ENCODE data around the gene NPEPL1.

The NPEPL1 gene

GRCh38 chr20:58651559-58651945, 41.0 kb upstream of the NPEPL1 start:
- Histone ChIP-seq H3K9me3 (ENCODE audit: control insufficient read depth, low read length) (no peaks in the 10 kb centered on the region), H3K27ac (ENCODE audit: low read length, poor library complexity, severe bottlenecking) (peak overlapping the region; percentile 74), H3K4me1 (ENCODE audit: control insufficient read depth, insufficient read depth, low read depth, low read length) (peaks cover 8% of the 10 kb centered on the region), H2BK5ac (ENCODE audit: low read depth, low read length, poor library complexity, severe bottlenecking) (peak overlapping the region; percentile 14), H2BK120ac (ENCODE audit: low read depth, low read length) (peak overlapping the region; percentile 35), H3K18ac (ENCODE audit: low read depth in 1 of 2, low read length in 2 of 2) (peak overlapping the region; percentile 67 to 94), H2BK15ac (ENCODE audit: low read depth, poor library complexity, severe bottlenecking) (peak overlapping the region; percentile 6), H2AFZ (ENCODE audit: low read depth, low read length) (no peak overlapping the region), H3K9ac (ENCODE audit: low read length) (peak overlapping the region; percentile 99), H2AK5ac (ENCODE audit: low read length, severe bottlenecking) (peak overlapping the region; percentile 15), H3K4ac (ENCODE audit: low read depth in 1 of 2, low read length in 2 of 2) (peak overlapping the region; percentile 73 to 85), H3K14ac (ENCODE audit: low read length in 2 of 2) (peak overlapping the region in 1 of 2 experiments; percentile 19), H3K36me3 (ENCODE audit: control insufficient read depth in 1 of 2, insufficient read depth in 2 of 2, low read depth in 1 of 2, low read length in 2 of 2) (peaks cover 0 to 6% of the 10 kb centered on the region in 2 experiments), H2BK12ac (ENCODE audit: low read length in 2 of 2) (peak overlapping the region in 1 of 2 experiments; percentile 49), H3K4me3 (ENCODE audit: insufficient read depth in 1 of 2, low read depth in 1 of 2, low read length in 2 of 2) (peak overlapping the region; percentile 81 to 99), H3K27me3 (ENCODE audit: control insufficient read depth in 1 of 2, insufficient read depth in 1 of 2, low read length in 2 of 2) (no peaks in the 10 kb centered on the region), H4K8ac (ENCODE audit: low read length) (peak overlapping the region; percentile 96), H4K91ac (ENCODE audit: low read length) (peak overlapping the region; percentile 98), H3K4me2 (ENCODE audit: low read length, poor library complexity, severe bottlenecking) (peak overlapping the region; percentile 92), H3K79me1 (replicated peaks; ENCODE audit: low read length, poor library complexity, severe bottlenecking) (peaks cover 2% of the 10 kb centered on the region), H3K23ac (ENCODE audit: low read length in 2 of 2) (no peak overlapping the region)
- WGBS = 0% methylated on average over 18 of the region's 18 CpGs
- DNase-seq = no peak

GRCh38 chr20:58651946-58652605, 40.5 kb upstream of the NPEPL1 start:
- Histone ChIP-seq H3K27ac (ENCODE audit: low read length, poor library complexity, severe bottlenecking) (peak overlapping the region; percentile 74), H2BK15ac (ENCODE audit: low read depth, poor library complexity, severe bottlenecking) (peak overlapping the region; percentile 44), H3K4me3 (ENCODE audit: insufficient read depth in 1 of 2, low read depth in 1 of 2, low read length in 2 of 2) (peak overlapping the region; percentile 81 to 99), H3K4me1 (ENCODE audit: control insufficient read depth, insufficient read depth, low read depth, low read length) (peaks cover 10% of the 10 kb centered on the region), H3K14ac (ENCODE audit: low read length in 2 of 2) (no peak overlapping the region), H2AFZ (ENCODE audit: low read depth, low read length) (no peak overlapping the region), H3K23ac (ENCODE audit: low read length in 2 of 2) (no peak overlapping the region), H4K8ac (ENCODE audit: low read length) (peak overlapping the region; percentile 96), H2AK5ac (ENCODE audit: low read length, severe bottlenecking) (no peak overlapping the region), H3K79me1 (replicated peaks; ENCODE audit: low read length, poor library complexity, severe bottlenecking) (peaks cover 2% of the 10 kb centered on the region), H3K27me3 (ENCODE audit: control insufficient read depth in 1 of 2, insufficient read depth in 1 of 2, low read length in 2 of 2) (no peaks in the 10 kb centered on the region), H2BK5ac (ENCODE audit: low read depth, low read length, poor library complexity, severe bottlenecking) (no peak overlapping the region), H3K18ac (ENCODE audit: low read depth in 1 of 2, low read length in 2 of 2) (peak overlapping the region; percentile 28 to 67), H2BK120ac (ENCODE audit: low read depth, low read length) (no peak overlapping the region), H4K91ac (ENCODE audit: low read length) (peak overlapping the region; percentile 11), H2BK12ac (ENCODE audit: low read length in 2 of 2) (peak overlapping the region in 1 of 2 experiments; percentile 49), H3K9ac (ENCODE audit: low read length) (peak overlapping the region; percentile 99), H3K4ac (ENCODE audit: low read depth in 1 of 2, low read length in 2 of 2) (peak overlapping the region; percentile 73 to 85), H3K4me2 (ENCODE audit: low read length, poor library complexity, severe bottlenecking) (peak overlapping the region; percentile 92), H3K36me3 (ENCODE audit: control insufficient read depth in 1 of 2, insufficient read depth in 2 of 2, low read depth in 1 of 2, low read length in 2 of 2) (peaks cover 0 to 6% of the 10 kb centered on the region in 2 experiments), H3K9me3 (ENCODE audit: control insufficient read depth, low read length) (no peaks in the 10 kb centered on the region)
- peak; percentile 91 for DNase-seq
- WGBS = 0% methylated on average over 13 of the region's 30 CpGs

- Histone ChIP-seq H2AFZ (ENCODE audit: low read depth, low read length) (no peak overlapping the region), H3K27me3 (ENCODE audit: control insufficient read depth in 1 of 2, insufficient read depth in 1 of 2, low read length in 2 of 2) (no peaks in the 10 kb centered on the region), H4K91ac (ENCODE audit: low read length) (no peak overlapping the region), H2BK5ac (ENCODE audit: low read depth, low read length, poor library complexity, severe bottlenecking) (no peak overlapping the region), H3K79me1 (replicated peaks; ENCODE audit: low read length, poor library complexity, severe bottlenecking) (peaks cover 2% of the 10 kb centered on the region), H4K8ac (ENCODE audit: low read length) (no peak overlapping the region), H3K9ac (ENCODE audit: low read length) (peak overlapping the region; percentile 99), H3K4ac (ENCODE audit: low read depth in 1 of 2, low read length in 2 of 2) (peak overlapping the region in 1 of 2 experiments; percentile 67), H3K36me3 (ENCODE audit: control insufficient read depth in 1 of 2, insufficient read depth in 2 of 2, low read depth in 1 of 2, low read length in 2 of 2) (peaks cover 0 to 6% of the 10 kb centered on the region in 2 experiments), H2BK120ac (ENCODE audit: low read depth, low read length) (peak overlapping the region; percentile 19), H3K4me1 (ENCODE audit: control insufficient read depth, insufficient read depth, low read depth, low read length) (peaks cover 10% of the 10 kb centered on the region), H3K14ac (ENCODE audit: low read length in 2 of 2) (no peak overlapping the region), H3K4me2 (ENCODE audit: low read length, poor library complexity, severe bottlenecking) (peak overlapping the region; percentile 92), H3K23ac (ENCODE audit: low read length in 2 of 2) (no peak overlapping the region), H3K9me3 (ENCODE audit: control insufficient read depth, low read length) (no peaks in the 10 kb centered on the region), H2AK5ac (ENCODE audit: low read length, severe bottlenecking) (peak overlapping the region; percentile 58), H3K18ac (ENCODE audit: low read depth in 1 of 2, low read length in 2 of 2) (peak overlapping the region; percentile 9 to 11), H2BK12ac (ENCODE audit: low read length in 2 of 2) (no peak overlapping the region), H3K27ac (ENCODE audit: low read length, poor library complexity, severe bottlenecking) (peak overlapping the region; percentile 47), H3K4me3 (ENCODE audit: insufficient read depth in 1 of 2, low read depth in 1 of 2, low read length in 2 of 2) (peak overlapping the region; percentile 81 to 99), H2BK15ac (ENCODE audit: low read depth, poor library complexity, severe bottlenecking) (no peak overlapping the region)
- peak; percentile 41 for DNase-seq
- WGBS = 12% methylated on average over 8 of the region's 12 CpGs
Measured at GRCh38 chr20:58652606-58653294, 39.9 kb upstream of the NPEPL1 start.

- Histone ChIP-seq H4K91ac (ENCODE audit: low read length) (no peak overlapping the region), H3K27ac (ENCODE audit: low read length, poor library complexity, severe bottlenecking) (no peak overlapping the region), H3K27me3 (ENCODE audit: control insufficient read depth in 1 of 2, insufficient read depth in 1 of 2, low read length in 2 of 2) (no peaks in the 10 kb centered on the region), H2AFZ (ENCODE audit: low read depth, low read length) (no peak overlapping the region), H2AK5ac (ENCODE audit: low read length, severe bottlenecking) (no peak overlapping the region), H2BK12ac (ENCODE audit: low read length in 2 of 2) (no peak overlapping the region), H4K8ac (ENCODE audit: low read length) (no peak overlapping the region), H3K4me1 (ENCODE audit: control insufficient read depth, insufficient read depth, low read depth, low read length) (peaks cover 7% of the 10 kb centered on the region), H3K9me3 (ENCODE audit: control insufficient read depth, low read length) (no peaks in the 10 kb centered on the region), H2BK15ac (ENCODE audit: low read depth, poor library complexity, severe bottlenecking) (no peak overlapping the region), H3K36me3 (ENCODE audit: control insufficient read depth in 1 of 2, insufficient read depth in 2 of 2, low read depth in 1 of 2, low read length in 2 of 2) (peaks cover 0 to 6% of the 10 kb centered on the region in 2 experiments), H3K18ac (ENCODE audit: low read depth in 1 of 2, low read length in 2 of 2) (no peak overlapping the region), H3K4me2 (ENCODE audit: low read length, poor library complexity, severe bottlenecking) (no peak overlapping the region), H3K23ac (ENCODE audit: low read length in 2 of 2) (no peak overlapping the region), H3K14ac (ENCODE audit: low read length in 2 of 2) (no peak overlapping the region), H2BK120ac (ENCODE audit: low read depth, low read length) (no peak overlapping the region), H3K9ac (ENCODE audit: low read length) (peak overlapping the region; percentile 99), H2BK5ac (ENCODE audit: low read depth, low read length, poor library complexity, severe bottlenecking) (no peak overlapping the region), H3K4me3 (ENCODE audit: insufficient read depth in 1 of 2, low read depth in 1 of 2, low read length in 2 of 2) (peak overlapping the region in 1 of 2 experiments; percentile 99), H3K4ac (ENCODE audit: low read depth in 1 of 2, low read length in 2 of 2) (no peak overlapping the region), H3K79me1 (replicated peaks; ENCODE audit: low read length, poor library complexity, severe bottlenecking) (peaks cover 2% of the 10 kb centered on the region)
- WGBS = 100% methylated on average over 3 of the region's 4 CpGs
- no peak for DNase-seq
Measured at GRCh38 chr20:58654337-58654736, 38.3 kb upstream of the NPEPL1 start.

Measured in mesenchymal stem cell (in vitro differentiated cells and primary cell).